K562 (cell line): ENCODE data around the gene MAP1S. TPM values are rescaled to one million over a fixed set of nuclear protein-coding genes. Genes with fewer than 3 reads are reported as not detected.

ENCODE experiments used
- ATAC-seq: fragments of 200-7000 bp; cut with Tn5 transposase; 3 replicates; pipeline ENCODE4 v1.9.1; 2020; ENCODE audit warnings: moderate library complexity
- BruUV-seq: library from RNA; stranded (reverse); fragments of 400-500 nt; replicated peaks from 2 replicates; lab custom pipeline; 2021; lab: Mats Ljungman, UMichigan
- CTCF ChIA-PET: fragments of 300-600 bp; formaldehyde crosslinking; extraction: SDS; loops from one replicate; lab custom pipeline; 2021; ENCODE audit warnings: low intra/inter-chr PET ratio; lab: Yijun Ruan, JAX
- POLR2A ChIA-PET: fragments of 300-600, 350-650 bp; sonication (Branson Sonifier 250); formaldehyde crosslinking; extraction: SDS; loops from one replicate; lab custom pipeline; 2021; ENCODE audit warnings: antibody characterized with exemption, inconsistent platforms; lab: Yijun Ruan, JAX
- DNase-seq, 4 experiments: peaks; one replicate each; pipeline versions ENCODE4 v3.0.0 to v3.0.0-alpha.2; 2011 to 2018; ENCODE audit warnings: low spot score in 3 of 4, mixed read lengths in 3 of 4; ENCODE audit errors: extremely low read depth in 1 of 4
- FAIRE-seq: peaks from 2 replicates; lab custom pipeline; 2011; peaks lifted over from hg19 to GRCh38; lab: Jason Lieb, UNC
- H2AFZ ChIP-seq: 2 replicates; pipeline ENCODE4 v1.6.0; 2011; ENCODE audit warnings: low read depth, low read length, control low read depth, inconsistent platforms
- H3K27ac ChIP-seq: fragments of 200-600 bp; 3 replicates; pipeline ENCODE4 v1.8.0; 2011; ENCODE audit warnings: low read depth, mild to moderate bottlenecking, control low read depth, inconsistent platforms, low read length, moderate library complexity, mixed read lengths; ENCODE audit errors: extremely low read depth
- H3K27me3 ChIP-seq, 2 experiments: fragments of 300-600 bp in 1 of 2; 2 replicates in 1 of 2; 3 replicates in 1 of 2; pipeline versions ENCODE4 v1.6.0 to v1.8.0; 2011; ENCODE audit warnings: inconsistent platforms in 2 of 2, low read length in 2 of 2, mild to moderate bottlenecking in 1 of 2, mixed read lengths in 1 of 2, moderate library complexity in 1 of 2; ENCODE audit not compliant: control insufficient read depth in 2 of 2, insufficient read depth in 2 of 2
- H3K36me3 ChIP-seq: fragments of 300-600 bp; 3 replicates; pipeline ENCODE4 v1.8.0; 2011; ENCODE audit warnings: mild to moderate bottlenecking, low read length, inconsistent platforms; ENCODE audit not compliant: control insufficient read depth, insufficient read depth
- H3K4me1 ChIP-seq, 2 experiments: fragments of 200-600 bp in 1 of 2; replicated peaks in 1 of 2; 2 replicates in 1 of 2; 3 replicates in 1 of 2; pipeline versions ENCODE4 v1.5.1 to v1.8.0; 2011; ENCODE audit warnings: inconsistent platforms in 2 of 2, low read length in 2 of 2, mild to moderate bottlenecking in 1 of 2, mixed read lengths in 1 of 2, moderate library complexity in 1 of 2; ENCODE audit not compliant: control insufficient read depth in 2 of 2, insufficient read depth in 2 of 2
- H3K4me2 ChIP-seq: 2 replicates; pipeline ENCODE4 v1.6.1; 2011; ENCODE audit warnings: low read length, control low read depth, inconsistent platforms, mixed read lengths; ENCODE audit not compliant: insufficient read depth
- H3K4me3 ChIP-seq: fragments of 200-600 bp; sonication (generic), shearing (Covaris generic); 2 replicates; pipeline ENCODE4 v1.5.1; 2016; ENCODE audit warnings: control low read depth, inconsistent platforms
- H3K79me2 ChIP-seq: fragments of 200-600 bp; 3 replicates; pipeline ENCODE4 v1.8.0; 2011; ENCODE audit warnings: low read length, inconsistent platforms; ENCODE audit not compliant: control insufficient read depth, insufficient read depth
- H3K9ac ChIP-seq, 2 experiments: 2 replicates each; pipeline versions ENCODE4 v1.6.0 to v1.6.1; 2011; ENCODE audit warnings: low read depth in 2 of 2, low read length in 2 of 2, control low read depth in 1 of 2, inconsistent platforms in 1 of 2, mild to moderate bottlenecking in 1 of 2, mixed read lengths in 1 of 2; ENCODE audit not compliant: insufficient read depth in 1 of 2
- H3K9me1 ChIP-seq: one replicate; pipeline ENCODE4 v1.6.0; 2011; ENCODE audit warnings: inconsistent platforms, mild to moderate bottlenecking, low read length, moderate library complexity; ENCODE audit not compliant: control insufficient read depth, insufficient read depth
- H3K9me3 ChIP-seq: replicated peaks from 2 replicates; pipeline ENCODE4 v1.5.1; 2011; ENCODE audit warnings: low read depth, low read length, inconsistent platforms; ENCODE audit not compliant: control insufficient read depth, insufficient read depth
- H4K20me1 ChIP-seq: replicated peaks from 2 replicates; pipeline ENCODE4 v1.6.1; 2011; ENCODE audit warnings: low read length, inconsistent platforms, mixed read lengths; ENCODE audit not compliant: control insufficient read depth, insufficient read depth
- CTCFL ChIP-seq: IDR thresholded peaks from 2 replicates; pipeline ENCODE4 v1.6.1; 2011; ENCODE audit warnings: borderline replicate concordance, low read depth, mild to moderate bottlenecking, moderate library complexity, low read length; ENCODE audit not compliant: insufficient read depth, poor library complexity, severe bottlenecking
- HMGN3 ChIP-seq: IDR thresholded peaks from 2 replicates; pipeline ENCODE4 v1.6.1; 2011; ENCODE audit warnings: borderline replicate concordance, low read depth, mild to moderate bottlenecking, mixed read lengths, low read length; ENCODE audit not compliant: insufficient read length; ENCODE audit errors: extremely low read depth
- RB1 ChIP-seq: fragments of 450-650 bp; IDR thresholded peaks from 2 replicates; pipeline ENCODE4 v1.6.1; 2017; ENCODE audit warnings: low read depth, mild to moderate bottlenecking
- SIRT6 ChIP-seq: IDR thresholded peaks from one replicate; pipeline ENCODE4 v1.6.1; 2012; ENCODE audit warnings: low read depth, mild to moderate bottlenecking, control low read depth, inconsistent platforms, low read length, moderate library complexity
- STAG1 ChIP-seq: sonication (generic); formaldehyde crosslinking; IDR thresholded peaks from 2 replicates; pipeline ENCODE4 v1.5.0; 2020; ENCODE audit warnings: missing genetic modification reagents, borderline replicate concordance
- TFAP4 ChIP-seq: sonication (generic); formaldehyde crosslinking; IDR thresholded peaks from 2 replicates; pipeline ENCODE4 v1.8.0; 2022; ENCODE audit warnings: missing genetic modification reagents, mild to moderate bottlenecking, moderate library complexity, borderline replicate concordance
- ZNF444 ChIP-seq: fragments of 250-450 bp; sonication (Bioruptor Pico); IDR thresholded peaks from 2 replicates; pipeline ENCODE4 v1.4.0; 2020; ENCODE audit warnings: mild to moderate bottlenecking, moderate library complexity
- WGBS: fragments of 100-300 bp; shearing (Covaris generic); methylation state at CpG from one replicate; pipeline ENCODE4 v1.1.6; 2016; ENCODE audit warnings: low coverage, mixed read lengths; ENCODE audit not compliant: insufficient coverage; ENCODE audit errors: missing lambda C conversion rate; 5-methylcytosine and 5-hydroxymethylcytosine counted together
- in situ Hi-C: fragments of 300-500 bp; cut with MboI; formaldehyde crosslinking; loops from 4 replicates; pipeline ENCODE4 v1.15.0; 2018; ENCODE audit warnings: inconsistent platforms, mixed read lengths
- intact Hi-C: fragments of 100-400 bp; cut with micrococcal nuclease; formaldehyde crosslinking; loops from 2 replicates; pipeline ENCODE4 v1.14.2; 2022
- polyA plus RNA-seq, 8 experiments: library from polyadenylated mRNA; depleted of rRNA in 4 of 8; stranded (reverse) in 5 of 8; unstranded in 3 of 8; fragments of >200 nt; fragmentation: Nextera tagmentation in 2 of 8; fragmentation: Illumina TruSeq in 1 of 8; extraction: Ambion mirVana in 2 of 8; extraction: Trizol in 1 of 8; gene quantifications; 2 replicates each; pipeline versions ENCODE4 v1.2.1 to v1.2.3, GENCODE V29; 2011 to 2014; ENCODE audit warnings: inconsistent platforms in 1 of 8, missing spikeins in 1 of 8
- total RNA-seq, 7 experiments: library from RNA; depleted of rRNA in 6 of 7; stranded (reverse); fragments of >200 nt in 6 of 7; fragmentation: Illumina TruSeq in 2 of 7; extraction: Trizol in 2 of 7; gene quantifications; 2 replicates each; pipeline versions ENCODE4 v1.2.1 to v1.2.3, GENCODE V29; 2011 to 2021; ENCODE audit warnings: low replicate concordance in 1 of 7
- TF ChIP-seq, protein P1 (sequence below): fragments of 450-650 bp; IDR thresholded peaks from one replicate; pipeline ENCODE4 v1.6.1; 2018; ENCODE audit warnings: mild to moderate bottlenecking, moderate library complexity; ENCODE audit not compliant: partially characterized antibody
- TF ChIP-seq, protein P2 (sequence below), 3 experiments: fragments of 200-800 bp in 1 of 3; sonication (Bioruptor generic) in 1 of 3; sonication (generic) in 1 of 3; formaldehyde crosslinking in 1 of 3; IDR thresholded peaks; 2 replicates each; pipeline versions ENCODE4 v1.6.1 to v1.8.0; 2016 to 2022; ENCODE audit warnings: mild to moderate bottlenecking in 2 of 3, missing compliant biosample characterization in 2 of 3, missing genetic modification characterization in 2 of 3, missing genetic modification reagents in 1 of 3

Gene MAP1S
- total and polyA plus RNA-seq, 9 of the 15 experiments (the other 6 are each of a cell fraction or from before 2014, with no cell fraction given) = 2.0 to 81.0 (median 9.5) TPM

DNA sequence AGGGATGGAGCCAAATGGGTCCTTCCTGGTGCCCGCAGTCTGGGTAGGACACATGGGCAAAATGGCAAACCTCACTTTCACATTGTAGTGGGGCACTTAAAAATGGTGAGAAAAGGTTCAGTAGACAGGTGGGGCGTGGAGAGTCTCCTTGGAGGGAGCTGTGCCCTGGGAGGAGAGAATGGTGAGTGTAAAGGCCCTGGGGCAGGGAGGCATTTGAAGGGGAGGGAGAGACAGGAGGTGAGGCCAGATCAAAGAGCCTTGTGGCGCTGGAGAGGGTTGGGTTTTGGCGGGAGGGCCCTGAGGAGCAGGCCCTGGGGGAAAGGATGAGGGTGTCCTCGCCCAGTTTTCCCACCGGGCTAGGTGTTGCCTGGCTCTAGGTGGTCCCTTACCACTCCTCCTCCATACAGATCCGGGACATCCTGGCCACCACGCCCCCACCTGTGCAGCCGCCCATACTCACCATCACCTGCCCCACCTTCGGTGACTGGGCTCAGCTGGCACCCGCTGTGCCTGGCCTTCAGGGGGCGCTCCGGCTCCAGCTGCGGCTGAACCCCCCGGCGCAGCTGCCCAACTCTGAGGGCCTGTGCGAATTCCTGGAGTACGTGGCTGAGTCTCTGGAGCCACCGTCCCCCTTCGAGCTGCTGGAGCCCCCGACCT is 6.3 kb downstream of the MAP1S start:
- H3K4me1 ChIP-seq = peaks cover 8 to 44% of the 10 kb centered on the region in 2 experiments; a peak in 4 of 5 replicates
- no peaks in the 10 kb centered on the region for H3K9me1 ChIP-seq
- no peaks in the 10 kb centered on the region for H3K27me3 ChIP-seq
- H3K4me2 ChIP-seq = no peak overlapping the region
- H4K20me1 ChIP-seq = peaks cover 6% of the 10 kb centered on the region; the same call in 1 of the 2 replicates
- H3K9me3 ChIP-seq = no peaks in the 10 kb centered on the region
- no peak overlapping the region for H3K27ac ChIP-seq
- no peak for FAIRE-seq
- POLR2A ChIA-PET = no interaction called here
- in situ Hi-C loops = no loop called here
- BruUV-seq = no TSS peak
- WGBS = 91% methylated on average over 19 of the region's 21 CpGs
- intact Hi-C loops = no loop called here
- H3K36me3 ChIP-seq = peaks cover 88% of the 10 kb centered on the region; the same call in 2 of the 3 replicates
- DNase-seq = peak in 3 of 4 experiments; percentile 42 to 57 (median 47)
- peaks cover 28% of the 10 kb centered on the region for H3K79me2 ChIP-seq
- no peak overlapping the region for H3K4me3 ChIP-seq
- no peak overlapping the region for H3K9ac ChIP-seq
- no peak overlapping the region for H2AFZ ChIP-seq
- CTCF ChIA-PET = interaction anchor here (1.0 kb wide), 1 partner anchor 50 kb away, joined by 3 read pairs; no protein-coding TSS in a partner anchor
- peak; percentile 77 for ATAC-seq
- peak; percentile 24 for TF ChIP-seq HMGN3
- TF ChIP-seq ZNF444 (CRISPR knock-in tag) = no peak
- peak; percentile 54 for TF ChIP-seq CTCFL
- TF ChIP-seq, protein P1, sequence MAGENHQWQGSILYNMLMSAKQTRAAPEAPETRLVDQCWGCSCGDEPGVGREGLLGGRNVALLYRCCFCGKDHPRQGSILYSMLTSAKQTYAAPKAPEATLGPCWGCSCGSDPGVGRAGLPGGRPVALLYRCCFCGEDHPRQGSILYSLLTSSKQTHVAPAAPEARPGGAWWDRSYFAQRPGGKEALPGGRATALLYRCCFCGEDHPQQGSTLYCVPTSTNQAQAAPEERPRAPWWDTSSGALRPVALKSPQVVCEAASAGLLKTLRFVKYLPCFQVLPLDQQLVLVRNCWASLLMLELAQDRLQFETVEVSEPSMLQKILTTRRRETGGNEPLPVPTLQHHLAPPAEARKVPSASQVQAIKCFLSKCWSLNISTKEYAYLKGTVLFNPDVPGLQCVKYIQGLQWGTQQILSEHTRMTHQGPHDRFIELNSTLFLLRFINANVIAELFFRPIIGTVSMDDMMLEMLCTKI = no peak
- TF ChIP-seq, protein P2, sequence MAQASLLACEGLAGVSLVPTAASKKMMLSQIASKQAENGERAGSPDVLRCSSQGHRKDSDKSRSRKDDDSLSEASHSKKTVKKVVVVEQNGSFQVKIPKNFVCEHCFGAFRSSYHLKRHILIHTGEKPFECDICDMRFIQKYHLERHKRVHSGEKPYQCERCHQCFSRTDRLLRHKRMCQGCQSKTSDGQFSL (CRISPR knock-in tag; IDR thresholded peaks at IDR 0.05) = 0 out of 2 replicates have a peak, but pooled peaks have one; percentile 50
- TF ChIP-seq, protein P2 (tag; IDR thresholded peaks at IDR 0.05) = no peak
- no peak for TF ChIP-seq SIRT6
- TF ChIP-seq RB1 = 0 out of 2 replicates have a peak, but pooled peaks have one; percentile 20
- peak; percentile 35; the same call in 1 of the 2 replicates for TF ChIP-seq STAG1 (CRISPR knock-in tag)
- TF ChIP-seq TFAP4 (CRISPR knock-in tag) = peak; percentile 56; the same call in 1 of the 2 replicates
